PC-3 (cell line): Measurements from ENCODE around the gene TBC1D5. TPM values are rescaled to one million over a fixed set of nuclear protein-coding genes. Genes with fewer than 3 reads are reported as not detected.

Experiments
- ATAC-seq: fragments of 200-7000 bp; cut with Tn5 transposase; 2 replicates; pipeline ENCODE4 v1.9.1; 2020; ENCODE audit warnings: mild to moderate bottlenecking, moderate library complexity
- BruUV-seq: library from RNA; stranded (reverse); fragments of 400-500 nt; replicated peaks from 2 replicates; lab custom pipeline; 2021; lab: Mats Ljungman, UMichigan
- CTCF ChIA-PET: fragments of 300-600 bp; sonication (Branson Sonifier 250); formaldehyde crosslinking; loops from one replicate; lab custom pipeline; 2022; ENCODE audit warnings: antibody characterized with exemption; lab: Charles Lee
- POLR2A ChIA-PET: fragments of 300-600 bp; sonication (Branson Sonifier 250); formaldehyde crosslinking; loops from one replicate; lab custom pipeline; 2022; ENCODE audit warnings: antibody characterized with exemption; ENCODE audit not compliant: unreplicated experiment; lab: Charles Lee
- DNase-seq: peaks from one replicate; pipeline ENCODE4 v3.0.0-alpha.2; 2015
- H2AFZ ChIP-seq: fragments of 300-600 bp; sonication (generic); 2 replicates; pipeline ENCODE4 v1.6.0; 2016; ENCODE audit warnings: antibody characterized with exemption, low read length
- H3F3A ChIP-seq: fragments of 300-600 bp; sonication (generic); one replicate; pipeline ENCODE4 v1.6.0; 2017; ENCODE audit warnings: antibody characterized with exemption, low read length, control low read depth, mild to moderate bottlenecking; ENCODE audit not compliant: unreplicated experiment
- H3K27ac ChIP-seq: fragments of 300-600 bp; sonication (generic); 2 replicates; pipeline ENCODE4 v1.5.1; 2016; ENCODE audit warnings: mild to moderate bottlenecking, low read length
- H3K27me3 ChIP-seq: fragments of 300-600 bp; sonication (generic); 2 replicates; pipeline ENCODE4 v1.6.1; 2016; ENCODE audit warnings: low read length, mixed read lengths
- H3K36me3 ChIP-seq: fragments of 300-600 bp; sonication (generic); 2 replicates; pipeline ENCODE4 v1.6.1; 2016; ENCODE audit warnings: low read depth, mixed run types, low read length, mixed read lengths
- H3K4me1 ChIP-seq: fragments of 300-600 bp; sonication (generic); 2 replicates; pipeline ENCODE4 v1.5.1; 2016; ENCODE audit warnings: low read length; ENCODE audit not compliant: insufficient read depth
- H3K4me2 ChIP-seq: fragments of 300-600 bp; sonication (generic); 2 replicates; pipeline ENCODE4 v1.6.0; 2016; ENCODE audit warnings: low read length
- H3K4me3 ChIP-seq: fragments of 300-600 bp; sonication (generic); 2 replicates; pipeline ENCODE4 v1.5.1; 2016; ENCODE audit warnings: mild to moderate bottlenecking, low read length, mixed read lengths
- H3K79me2 ChIP-seq: fragments of 300-600 bp; sonication (generic); 2 replicates; pipeline ENCODE4 v1.6.1; 2017; ENCODE audit warnings: low read length, mixed read lengths
- H3K9ac ChIP-seq: fragments of 300-600 bp; sonication (generic); 2 replicates; pipeline ENCODE4 v1.6.0; 2016; ENCODE audit warnings: mild to moderate bottlenecking, low read length
- H3K9me2 ChIP-seq: fragments of 300-600 bp; sonication (generic); replicated peaks from 2 replicates; pipeline ENCODE4 v1.6.1; 2016; ENCODE audit warnings: mixed run types, low read length, mixed read lengths
- H3K9me3 ChIP-seq: fragments of 300-600 bp; sonication (generic); 2 replicates; pipeline ENCODE4 v1.6.1; 2016; ENCODE audit warnings: low read length, mixed read lengths
- H4K20me1 ChIP-seq: fragments of 300-600 bp; sonication (generic); 2 replicates; pipeline ENCODE4 v1.6.1; 2016; ENCODE audit warnings: low read length, mixed read lengths
- CTCF ChIP-seq: fragments of 300-600 bp; sonication (generic); conservative IDR thresholded peaks from 2 replicates; pipeline ENCODE4 v1.5.1; 2017; ENCODE audit warnings: antibody characterized with exemption, low read depth, mild to moderate bottlenecking, low read length
- EZH2 ChIP-seq: fragments of 300-600 bp; sonication (generic); IDR thresholded peaks from one replicate; pipeline ENCODE4 v1.6.1; 2017; ENCODE audit warnings: antibody characterized with exemption, mild to moderate bottlenecking, low read length; ENCODE audit not compliant: unreplicated experiment
- EZH2phosphoT487 ChIP-seq: fragments of 300-600 bp; sonication (generic); IDR thresholded peaks from 2 replicates; pipeline ENCODE4 v1.6.1; 2018; ENCODE audit warnings: mild to moderate bottlenecking, antibody characterized with exemption, low read length, borderline replicate concordance
- intact Hi-C: fragments of 100-400 bp; cut with micrococcal nuclease; formaldehyde crosslinking; loops from 2 replicates; pipeline ENCODE4 v1.9.0; 2023
- total RNA-seq: library from RNA; depleted of rRNA; stranded (reverse); fragments of >200 nt; gene quantifications from 2 replicates; pipeline ENCODE4 v1.2.3, GENCODE V29; 2014

Gene TBC1D5
- total RNA-seq, 1 experiment from 2014 or later = 54.5 TPM

GRCh38 chr3:17755836-17756235 is 13.4 kb upstream of the TBC1D5 start:
- BruUV-seq = no TSS peak
- H3K9me2 ChIP-seq = no peaks in the 10 kb centered on the region
- ATAC-seq (no peak), DNase-seq (no peak)
- no peak overlapping the region for H2AFZ ChIP-seq
- TF ChIP-seq EZH2phosphoT487 (no peak), CTCF (no peak), EZH2 (no peak)
- H3K27me3 ChIP-seq = no peaks in the 10 kb centered on the region
- H3K36me3 ChIP-seq = no peaks in the 10 kb centered on the region
- H3K27ac ChIP-seq = no peak overlapping the region
- CTCF ChIA-PET = no interaction called here
- H3K4me2 ChIP-seq = no peak overlapping the region
- no peaks in the 10 kb centered on the region for H3K9me3 ChIP-seq
- POLR2A ChIA-PET = no interaction called here
- H3K4me3 ChIP-seq = no peak overlapping the region
- no peaks in the 10 kb centered on the region for H3K4me1 ChIP-seq
- no peaks in the 10 kb centered on the region for H3K79me2 ChIP-seq
- no peaks in the 10 kb centered on the region for H4K20me1 ChIP-seq
- no peak overlapping the region for H3K9ac ChIP-seq
- intact Hi-C loops = no loop called here
- no peaks in the 10 kb centered on the region for H3F3A ChIP-seq

GRCh38 chr3:17753632-17753992 is 11.2 kb upstream of the TBC1D5 start:
- no peak for ATAC-seq
- POLR2A ChIA-PET = no interaction called here

More at GRCh38 chr3:17753632-17753992, 11.2 kb upstream of the TBC1D5 start:
- Histone ChIP-seq H3K9ac (no peak overlapping the region), H3K4me3 (no peak overlapping the region), H3K4me1 (no peaks in the 10 kb centered on the region), H3K4me2 (no peak overlapping the region), H3K9me2 (no peaks in the 10 kb centered on the region), H3K79me2 (no peaks in the 10 kb centered on the region), H2AFZ (no peak overlapping the region), H3K27ac (no peak overlapping the region), H3K9me3 (no peaks in the 10 kb centered on the region), H3F3A (no peaks in the 10 kb centered on the region), H3K36me3 (no peaks in the 10 kb centered on the region), H3K27me3 (no peaks in the 10 kb centered on the region), H4K20me1 (no peaks in the 10 kb centered on the region)
- no peak for DNase-seq
- CTCF ChIA-PET = no interaction called here
- TF ChIP-seq EZH2 (no peak), EZH2phosphoT487 (no peak), CTCF (no peak)
- intact Hi-C loops = no loop called here
- no TSS peak for BruUV-seq
